Skin of body (tissue), 2 donors: ENCODE measurements around the gene POC1A. TPM values are rescaled to one million over a fixed set of nuclear protein-coding genes. Genes with fewer than 3 reads are reported as not detected.
"Not testable (repeated sequence)": the region's sequence is repeated elsewhere in the genome, so short reads cannot be mapped to it uniquely, and the experiment has no call there.

ENCODE experiments used
- DNase-seq: peaks from one replicate; lab custom pipeline; 2025; lab: John Stamatoyannopoulos, UW
- total RNA-seq: library from RNA; depleted of rRNA; stranded (reverse); fragments of >200 nt; gene quantifications from one replicate; pipeline ENCODE4 v1.2.3, GENCODE V29; 2014

POC1A gene
- total RNA-seq, 1 donor from 2014 or later, result 4.6 TPM

- DNase-seq, result no peak
These were observed 30.5 kb upstream of the POC1A start for GRCh38 chr3:52184690-52185089.

GRCh38 chr3:52183786-52184445, 29.7 kb upstream of the POC1A start:
- no peak for DNase-seq

GRCh38 chr3:52182691-52183090, 28.5 kb upstream of the POC1A start:
- DNase-seq, result no peak

GRCh38 chr3:52182196-52182595, 28.0 kb upstream of the POC1A start:
- DNase-seq, result no peak

- DNase-seq, result no peak
These were observed 27.3 kb upstream of the POC1A start for GRCh38 chr3:52181543-52181942.

DNA sequence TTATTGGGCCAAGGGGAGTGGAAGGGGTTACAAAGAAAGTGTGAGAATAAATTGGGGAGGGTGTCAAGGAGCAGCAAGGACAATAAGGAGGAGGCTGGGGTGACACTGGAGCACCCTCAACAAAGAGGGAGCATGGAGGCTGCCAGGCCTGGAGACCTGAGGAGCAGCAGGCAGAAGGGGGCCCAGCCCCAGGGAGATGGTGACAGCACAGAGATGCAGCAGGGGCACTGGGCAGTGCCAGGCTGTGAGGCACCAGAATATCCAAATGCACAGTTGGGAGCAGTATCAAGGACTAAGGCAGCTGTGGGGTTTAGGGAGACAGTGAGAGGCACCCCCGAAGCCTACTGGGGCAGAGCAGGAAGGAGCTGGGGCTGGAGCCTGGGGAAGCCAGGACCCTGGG, 24.3 kb upstream of the POC1A start:
- no peak for DNase-seq

DNA sequence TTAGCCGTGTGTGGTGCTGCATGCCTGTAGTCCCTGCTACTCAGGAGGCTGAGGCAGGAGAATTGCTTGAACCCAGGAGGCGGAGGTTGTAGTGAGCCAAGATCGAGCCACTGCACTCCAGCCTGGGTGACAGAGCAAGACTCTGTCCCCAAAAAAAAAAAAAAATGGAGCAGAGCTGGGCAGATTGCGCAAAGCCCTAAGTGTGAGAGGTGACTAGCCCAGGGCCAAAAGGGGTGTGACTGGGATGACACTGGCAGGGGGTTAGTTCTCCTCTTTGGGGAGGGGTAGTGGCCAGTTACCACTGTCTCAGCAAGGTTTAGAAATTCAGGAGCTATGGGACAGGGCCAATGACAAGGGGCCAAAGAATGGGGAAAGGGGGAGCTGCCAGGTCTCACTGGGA, 23.9 kb upstream of the POC1A start:
- DNase-seq, result not testable (repeated sequence)

GRCh38 chr3:52177701-52178042, 23.4 kb upstream of the POC1A start:
- DNase-seq, result no peak

DNA sequence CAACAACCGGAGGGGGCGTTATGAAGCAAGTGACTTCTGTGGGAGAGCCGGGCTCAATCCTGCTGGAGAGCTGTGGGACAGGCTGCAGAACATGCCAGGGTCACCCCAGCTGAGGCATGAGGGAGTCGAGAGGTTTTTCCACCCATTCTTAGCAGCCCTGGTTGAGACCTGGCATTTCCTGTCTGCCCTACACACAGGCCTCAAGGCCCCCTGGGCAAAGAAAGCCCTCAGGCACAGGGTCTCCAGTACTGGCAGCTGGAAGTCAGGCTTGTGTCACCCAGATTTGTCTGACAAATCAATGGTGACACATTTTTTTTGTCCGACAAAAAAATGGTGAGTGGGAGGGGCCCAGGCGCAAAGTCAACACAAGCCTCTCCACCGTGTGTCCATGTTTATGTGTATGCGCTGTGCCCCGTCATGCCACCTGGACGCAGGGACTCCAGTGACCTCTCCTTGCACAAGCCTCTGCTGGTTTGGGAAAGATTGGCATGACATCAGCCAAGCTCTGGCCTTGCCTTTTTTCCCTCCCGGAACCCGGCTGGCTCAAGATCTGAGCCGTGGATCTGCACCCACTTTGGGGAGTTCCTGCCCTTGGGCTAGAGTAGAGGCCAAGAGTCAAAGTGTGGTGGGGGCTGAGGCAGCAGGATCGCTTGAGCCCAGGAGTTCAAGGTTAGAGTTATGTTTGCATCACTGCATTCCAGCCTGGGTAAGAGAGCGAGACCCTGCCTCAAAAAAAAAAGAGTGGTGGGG, 22.9 kb upstream of the POC1A start:
- DNase-seq, result no peak

DNA sequence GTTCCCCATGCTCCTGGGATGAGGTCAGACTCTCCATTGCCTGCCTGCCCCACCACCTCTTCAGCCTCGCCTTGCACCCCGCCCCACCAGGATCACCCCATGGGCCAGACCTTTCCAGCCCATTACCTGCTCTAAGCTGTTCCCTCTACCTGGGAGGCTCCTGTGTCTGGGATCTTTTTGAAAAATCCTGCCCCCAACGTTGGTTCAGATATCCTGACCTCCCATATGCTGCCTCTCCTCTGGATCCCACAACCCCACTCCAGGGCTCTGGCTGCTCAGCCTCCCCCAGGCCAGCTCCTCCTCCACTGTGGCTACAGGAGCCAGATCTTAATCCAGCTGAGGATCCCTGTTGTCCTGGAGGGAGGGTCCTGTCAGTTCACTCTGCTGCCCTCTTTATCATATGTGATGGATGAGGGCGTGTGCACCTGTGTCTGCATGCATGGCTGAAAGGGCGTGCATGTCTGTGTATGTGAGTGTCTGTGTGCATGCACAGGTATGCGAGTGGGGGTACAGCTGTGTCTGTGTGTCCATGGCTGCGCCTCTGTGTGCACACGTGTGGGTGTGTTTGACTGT, 22.0 kb upstream of the POC1A start:
- no peak for DNase-seq

GRCh38 chr3:52175416-52176179, 21.4 kb upstream of the POC1A start:
- DNase-seq, result no peak

DNA sequence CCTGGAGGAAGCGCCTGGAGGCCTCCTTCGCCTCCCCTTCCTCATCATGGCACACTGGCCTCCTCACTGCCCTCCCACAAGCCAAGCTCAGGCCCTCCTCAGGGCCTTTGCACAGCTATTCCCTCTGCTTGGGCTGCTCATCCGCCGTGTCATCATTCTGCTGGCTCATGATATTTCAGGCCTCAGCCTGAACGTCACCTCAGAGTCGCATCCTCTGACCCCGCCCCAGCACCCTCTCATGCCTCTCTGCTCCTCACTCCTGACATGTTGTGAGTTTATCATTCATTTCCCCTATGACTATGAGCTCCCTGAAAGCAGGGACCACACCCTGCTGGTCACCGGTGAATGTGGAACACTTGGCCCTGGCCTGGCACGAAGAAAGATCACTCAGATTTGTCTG, 20.7 kb upstream of the POC1A start:
- DNase-seq, result no peak

DNA sequence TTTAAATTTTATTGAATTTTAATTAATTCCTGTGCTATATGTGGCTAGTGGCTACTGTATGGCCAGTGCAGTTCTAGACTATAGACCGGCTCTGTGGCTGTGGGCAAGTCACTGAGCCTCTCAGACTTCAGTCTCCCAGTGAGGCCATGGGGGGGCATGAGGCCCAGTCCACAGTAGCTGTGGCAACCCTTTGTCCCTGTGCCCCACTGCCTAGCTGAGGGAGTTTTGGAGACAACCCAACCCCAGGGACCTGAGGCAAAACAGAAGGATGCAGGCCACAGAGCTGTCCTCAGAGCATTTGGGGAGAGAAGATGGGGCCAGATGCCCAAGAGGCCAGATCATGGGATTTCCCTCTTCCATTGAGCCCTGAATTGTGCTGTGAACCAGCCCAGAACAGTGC, 18.9 kb upstream of the POC1A start:
- DNase-seq, result no peak

- DNase-seq, result no peak
These were observed 18.1 kb upstream of the POC1A start for GRCh38 chr3:52172262-52172757.

DNA sequence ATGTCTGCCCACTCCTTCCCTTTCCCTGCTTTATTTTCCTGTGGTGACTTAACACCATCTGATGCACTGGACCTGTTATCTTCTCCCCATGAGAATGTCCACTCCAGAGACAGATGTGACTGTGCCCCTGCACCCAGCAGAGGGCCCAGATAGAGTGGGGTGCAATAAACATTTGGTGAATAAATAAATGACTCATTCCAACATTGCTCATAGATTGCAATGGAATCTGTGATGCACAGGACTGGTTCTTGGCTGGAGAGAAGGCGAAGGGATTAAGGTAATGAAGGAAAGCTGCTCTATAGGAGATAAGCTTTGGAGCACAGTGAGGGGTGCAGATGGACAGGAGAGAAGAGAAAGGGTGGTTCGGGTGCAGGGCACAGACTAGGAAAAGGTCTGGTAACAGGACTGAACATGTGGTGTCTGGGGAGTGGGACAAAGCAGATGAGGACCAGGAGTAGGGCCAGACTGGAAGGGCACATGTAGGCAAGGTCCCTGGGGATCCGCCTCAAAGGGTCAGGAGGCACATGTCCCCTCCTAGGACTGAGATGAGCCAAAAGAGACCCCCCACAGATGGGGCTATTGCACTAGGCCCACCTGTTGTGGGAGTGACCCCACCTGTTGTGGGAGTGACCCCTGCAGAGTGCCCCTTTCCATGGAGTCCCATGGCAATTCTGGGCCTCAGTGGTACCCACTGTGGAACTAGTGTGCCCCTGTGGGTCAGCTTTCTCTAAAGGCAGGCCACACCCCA, 17.5 kb upstream of the POC1A start:
- DNase-seq, result no peak

DNA sequence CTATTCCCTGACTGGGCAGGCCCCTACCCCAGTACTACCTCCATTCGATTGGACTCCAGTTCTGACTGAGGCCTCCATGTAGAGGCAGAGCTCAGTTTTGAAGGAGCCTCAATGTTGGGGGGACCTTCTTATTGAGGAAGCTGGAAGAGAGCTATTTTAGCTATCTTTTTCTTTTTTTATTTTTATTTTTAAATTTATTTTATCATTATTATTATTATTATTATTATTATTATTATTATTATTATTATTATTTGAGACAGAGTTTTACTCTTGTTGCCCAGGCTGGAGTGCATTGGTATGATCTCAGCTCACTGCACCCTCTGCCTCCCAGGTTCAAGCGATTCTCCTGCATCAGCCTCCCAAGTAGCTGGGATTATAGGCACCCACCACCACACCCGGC, 16.0 kb upstream of the POC1A start:
- not testable (repeated sequence) for DNase-seq

- no peak for DNase-seq
These were observed 13.0 kb upstream of the POC1A start for GRCh38 chr3:52167240-52167639.

DNA sequence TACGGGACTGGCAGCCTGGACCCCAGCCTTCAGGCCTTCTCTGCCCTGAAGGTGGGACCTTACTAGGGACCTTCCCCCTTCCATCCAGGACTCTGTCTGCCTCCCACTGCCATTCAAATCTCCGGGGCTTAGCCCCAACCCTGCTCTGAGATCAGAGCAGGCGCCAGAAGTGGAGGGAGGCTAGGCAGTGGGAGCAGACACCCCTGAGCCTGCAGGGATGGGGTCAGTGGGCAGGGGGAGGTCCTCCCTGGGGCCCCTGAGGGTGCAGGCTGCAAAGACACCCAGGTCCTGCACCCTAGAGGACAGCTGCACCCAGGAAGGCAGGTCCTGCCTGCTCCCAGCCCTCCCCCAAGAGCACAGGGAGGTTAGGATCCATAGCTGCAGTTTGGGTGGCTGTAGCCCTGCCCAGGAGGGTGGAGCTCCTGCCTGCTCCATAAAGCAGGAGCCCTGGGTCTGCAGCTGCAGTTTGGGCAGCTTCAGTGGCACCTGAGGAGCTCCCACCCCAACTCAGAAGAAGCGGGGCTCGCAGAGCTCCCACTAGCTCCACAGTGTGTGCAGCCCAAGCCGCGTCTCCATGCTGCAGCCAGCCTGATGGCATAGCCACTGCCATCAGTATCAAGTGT, 8.1 kb upstream of the POC1A start:
- no peak for DNase-seq

DNA sequence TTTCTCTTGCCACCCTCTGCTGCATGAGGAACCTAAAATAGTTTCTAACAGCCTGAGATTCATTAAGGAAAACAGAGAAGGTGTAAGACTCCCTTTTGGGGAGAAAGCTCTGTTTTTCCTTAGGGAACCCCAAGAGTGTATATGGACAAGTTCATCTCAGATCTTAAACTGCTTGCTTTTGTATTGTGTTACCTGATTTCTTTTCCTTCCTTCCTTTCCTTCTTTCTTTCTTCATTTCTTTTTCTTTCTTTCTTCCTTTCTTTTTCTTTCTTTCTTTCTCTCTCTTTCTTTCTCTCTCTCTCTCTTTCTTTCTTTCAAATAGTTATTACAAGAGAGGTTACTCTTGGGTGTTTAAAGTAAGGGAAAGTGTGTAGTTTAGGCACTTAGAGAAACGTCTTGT, 5.3 kb upstream of the POC1A start:
- no peak for DNase-seq

DNA sequence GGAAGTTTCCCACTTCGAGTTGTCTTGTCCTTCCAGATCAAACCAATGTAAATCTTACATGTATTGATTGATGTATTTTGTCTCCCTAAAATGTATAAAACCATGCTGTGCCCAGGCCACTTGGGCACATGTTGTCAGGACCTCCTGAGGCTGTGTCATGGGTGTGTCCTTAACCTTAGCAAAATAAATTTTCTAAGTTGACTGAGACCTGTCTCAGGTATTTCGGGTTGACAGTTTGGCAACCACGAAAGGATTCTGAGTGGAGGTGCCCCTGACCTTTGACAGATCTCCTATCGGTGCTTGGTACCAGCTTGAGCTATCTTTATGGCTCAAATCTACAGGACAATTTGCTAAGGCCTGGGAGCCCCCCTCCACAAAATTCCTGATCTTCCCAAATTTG, 1.7 kb upstream of the POC1A start:
- DNase-seq, result no peak
